Measurements from ENCODE around the gene RAB3IL1.
"Not testable (repeated sequence)": the region's sequence is repeated elsewhere in the genome, so short reads cannot be mapped to it uniquely, and the experiment has no call there.

Gene RAB3IL1

DNA sequence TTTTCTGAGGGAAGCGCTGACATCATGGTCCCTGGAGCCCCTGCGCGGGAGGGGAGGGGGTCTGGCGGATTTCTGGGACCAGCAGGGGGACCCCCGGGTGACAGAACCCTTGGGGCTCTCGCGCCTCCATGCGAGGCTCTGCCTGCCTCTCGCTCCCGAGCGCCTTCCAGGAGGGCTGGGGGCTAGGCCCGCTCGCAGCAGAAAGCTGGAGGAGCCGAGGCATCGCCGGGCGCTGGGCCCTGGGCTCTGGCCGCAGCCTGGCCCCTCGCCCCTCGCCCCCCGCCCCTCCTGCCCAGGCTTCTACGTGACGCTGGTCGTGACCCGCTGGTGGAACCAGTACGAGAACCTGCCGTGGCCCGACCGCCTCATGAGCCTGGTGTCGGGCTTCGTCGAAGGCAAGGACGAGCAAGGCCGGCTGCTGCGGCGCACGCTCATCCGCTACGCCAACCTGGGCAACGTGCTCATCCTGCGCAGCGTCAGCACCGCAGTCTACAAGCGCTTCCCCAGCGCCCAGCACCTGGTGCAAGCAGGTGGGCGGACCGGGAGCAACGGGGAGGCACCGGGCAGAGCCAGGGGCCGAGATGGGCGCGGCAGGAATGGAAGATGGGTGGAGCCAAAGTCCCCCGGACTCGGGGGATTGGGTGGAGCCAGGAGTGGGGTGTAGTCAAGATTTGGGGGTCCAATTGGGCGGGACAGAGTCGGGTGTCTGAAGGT, 38.2 kb upstream of the RAB3IL1 start:
- H3K27me3 ChIP-seq (ENCODE audit: insufficient read depth, low read length, poor library complexity): no peaks in the 10 kb centered on the region
- H2AFZ ChIP-seq (ENCODE audit: low read depth, low read length): no peak overlapping the region
- no peaks in the 10 kb centered on the region for H4K20me1 ChIP-seq (ENCODE audit: insufficient read depth, low read length)
- no peak overlapping the region for H3K4me2 ChIP-seq (ENCODE audit: insufficient read depth, low read length)
- ATAC-seq (ENCODE audit: insufficient read depth, low read depth): no peak
- H3K79me2 ChIP-seq (ENCODE audit: insufficient read depth, low read length): no peaks in the 10 kb centered on the region
- no peak overlapping the region for H3K9ac ChIP-seq (ENCODE audit: low read depth, low read length)
- H3K4me3 ChIP-seq (ENCODE audit: low read depth in 1 of 2, low read length in 2 of 2): no peak overlapping the region
- TF ChIP-seq, protein P1, sequence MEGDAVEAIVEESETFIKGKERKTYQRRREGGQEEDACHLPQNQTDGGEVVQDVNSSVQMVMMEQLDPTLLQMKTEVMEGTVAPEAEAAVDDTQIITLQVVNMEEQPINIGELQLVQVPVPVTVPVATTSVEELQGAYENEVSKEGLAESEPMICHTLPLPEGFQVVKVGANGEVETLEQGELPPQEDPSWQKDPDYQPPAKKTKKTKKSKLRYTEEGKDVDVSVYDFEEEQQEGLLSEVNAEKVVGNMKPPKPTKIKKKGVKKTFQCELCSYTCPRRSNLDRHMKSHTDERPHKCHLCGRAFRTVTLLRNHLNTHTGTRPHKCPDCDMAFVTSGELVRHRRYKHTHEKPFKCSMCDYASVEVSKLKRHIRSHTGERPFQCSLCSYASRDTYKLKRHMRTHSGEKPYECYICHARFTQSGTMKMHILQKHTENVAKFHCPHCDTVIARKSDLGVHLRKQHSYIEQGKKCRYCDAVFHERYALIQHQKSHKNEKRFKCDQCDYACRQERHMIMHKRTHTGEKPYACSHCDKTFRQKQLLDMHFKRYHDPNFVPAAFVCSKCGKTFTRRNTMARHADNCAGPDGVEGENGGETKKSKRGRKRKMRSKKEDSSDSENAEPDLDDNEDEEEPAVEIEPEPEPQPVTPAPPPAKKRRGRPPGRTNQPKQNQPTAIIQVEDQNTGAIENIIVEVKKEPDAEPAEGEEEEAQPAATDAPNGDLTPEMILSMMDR (IDR thresholded peaks at IDR 0.05; ENCODE audit: borderline replicate concordance, extremely low read depth, low read length, poor library complexity, severe bottlenecking): no peak
- no peak for TF ChIP-seq EZH2 (IDR thresholded peaks at IDR 0.05; ENCODE audit: borderline replicate concordance, low read depth, low read length, severe bottlenecking)
- H3K27ac ChIP-seq (ENCODE audit: low read length): no peak overlapping the region
- H3K9me3 ChIP-seq (ENCODE audit: insufficient read depth, low read length, severe bottlenecking): no peaks in the 10 kb centered on the region
- no peak for DNase-seq
- no peaks in the 10 kb centered on the region for H3K36me3 ChIP-seq (ENCODE audit: insufficient read depth, low read length)
- H3K4me1 ChIP-seq (ENCODE audit: insufficient read depth, low read length): no peaks in the 10 kb centered on the region

GRCh38 chr11:61954851-61955421, 37.6 kb upstream of the RAB3IL1 start:
- Histone ChIP-seq H3K9ac (ENCODE audit: low read depth, low read length) (no peak overlapping the region), H3K4me1 (ENCODE audit: insufficient read depth, low read length) (peaks cover 5% of the 10 kb centered on the region; the same call in 1 of the 2 replicates), H4K20me1 (ENCODE audit: insufficient read depth, low read length) (no peaks in the 10 kb centered on the region), H3K9me3 (ENCODE audit: insufficient read depth, low read length, severe bottlenecking) (no peaks in the 10 kb centered on the region), H3K4me2 (ENCODE audit: insufficient read depth, low read length) (no peak overlapping the region), H3K27ac (ENCODE audit: low read length) (no peak overlapping the region), H3K27me3 (ENCODE audit: insufficient read depth, low read length, poor library complexity) (no peaks in the 10 kb centered on the region), H3K36me3 (ENCODE audit: insufficient read depth, low read length) (no peaks in the 10 kb centered on the region), H2AFZ (ENCODE audit: low read depth, low read length) (no peak overlapping the region), H3K79me2 (ENCODE audit: insufficient read depth, low read length) (no peaks in the 10 kb centered on the region), H3K4me3 (ENCODE audit: low read depth in 1 of 2, low read length in 2 of 2) (no peak overlapping the region)
- ATAC-seq (ENCODE audit: insufficient read depth, low read depth) (no peak), DNase-seq (no peak)
- no peak for TF ChIP-seq EZH2 (IDR thresholded peaks at IDR 0.05; ENCODE audit: borderline replicate concordance, low read depth, low read length, severe bottlenecking)

GRCh38 chr11:61954106-61954850, 36.9 kb upstream of the RAB3IL1 start:
- no peak overlapping the region for H3K4me2 ChIP-seq (ENCODE audit: insufficient read depth, low read length)
- H3K27ac ChIP-seq (ENCODE audit: low read length): no peak overlapping the region

GRCh38 chr11:61953632-61954031, 36.3 kb upstream of the RAB3IL1 start:
- not testable (repeated sequence) for H3K36me3 ChIP-seq (ENCODE audit: insufficient read depth, low read length); H3K9ac ChIP-seq (ENCODE audit: low read depth, low read length); H3K27ac ChIP-seq (ENCODE audit: low read length); H3K79me2 ChIP-seq (ENCODE audit: insufficient read depth, low read length); H3K4me2 ChIP-seq (ENCODE audit: insufficient read depth, low read length); ATAC-seq (ENCODE audit: insufficient read depth, low read depth); H3K9me3 ChIP-seq (ENCODE audit: insufficient read depth, low read length, severe bottlenecking); H3K27me3 ChIP-seq (ENCODE audit: insufficient read depth, low read length, poor library complexity); H4K20me1 ChIP-seq (ENCODE audit: insufficient read depth, low read length); H2AFZ ChIP-seq (ENCODE audit: low read depth, low read length); H3K4me1 ChIP-seq (ENCODE audit: insufficient read depth, low read length); DNase-seq; H3K4me3 ChIP-seq (ENCODE audit: low read depth in 1 of 2, low read length in 2 of 2)

More at GRCh38 chr11:61954106-61954850, 36.9 kb upstream of the RAB3IL1 start:
- Histone ChIP-seq H3K36me3 (ENCODE audit: insufficient read depth, low read length) (no peaks in the 10 kb centered on the region), H3K79me2 (ENCODE audit: insufficient read depth, low read length) (no peaks in the 10 kb centered on the region), H3K4me1 (ENCODE audit: insufficient read depth, low read length) (peaks cover 8% of the 10 kb centered on the region; the same call in 1 of the 2 replicates), H4K20me1 (ENCODE audit: insufficient read depth, low read length) (no peaks in the 10 kb centered on the region), H3K9me3 (ENCODE audit: insufficient read depth, low read length, severe bottlenecking) (no peaks in the 10 kb centered on the region), H3K9ac (ENCODE audit: low read depth, low read length) (no peak overlapping the region), H2AFZ (ENCODE audit: low read depth, low read length) (no peak overlapping the region), H3K27me3 (ENCODE audit: insufficient read depth, low read length, poor library complexity) (no peaks in the 10 kb centered on the region), H3K4me3 (ENCODE audit: low read depth in 1 of 2, low read length in 2 of 2) (no peak overlapping the region)
- TF ChIP-seq, protein P1 (IDR thresholded peaks at IDR 0.05; ENCODE audit: borderline replicate concordance, extremely low read depth, low read length, poor library complexity, severe bottlenecking): no peak
- TF ChIP-seq EZH2 (IDR thresholded peaks at IDR 0.05; ENCODE audit: borderline replicate concordance, low read depth, low read length, severe bottlenecking): no peak
- ATAC-seq (ENCODE audit: insufficient read depth, low read depth) (no peak), DNase-seq (no peak)
